HEK293 (cell line): ENCODE data around the gene ITGA3.

Experiments used
- CTCF ChIA-PET: fragments of 350-600 bp; formaldehyde crosslinking; extraction: SDS; loops from one replicate; lab custom pipeline; 2021; ENCODE audit warnings: antibody characterized with exemption; lab: Yijun Ruan, JAX
- POLR2A ChIA-PET: fragments of 300-600 bp; formaldehyde crosslinking; extraction: SDS; loops from one replicate; lab custom pipeline; 2020; ENCODE audit warnings: antibody characterized with exemption, inconsistent platforms; lab: Yijun Ruan, JAX
- H3K27ac ChIP-seq: fragments of 200-500 bp; sonication (Bioruptor generic); 2 replicates; pipeline ENCODE4 v1.5.1; 2014; ENCODE audit warnings: low read depth, low read length, control low read depth, inconsistent platforms; ENCODE audit errors: extremely low read depth
- H3K36me3 ChIP-seq, 2 experiments: fragments of 200-500 bp in 1 of 2; sonication (Bioruptor generic) in 1 of 2; 1 replicate in 1 of 2; 2 replicates in 1 of 2; pipeline ENCODE4 v1.5.1; 2014 to 2017; ENCODE audit warnings: inconsistent platforms in 2 of 2, low read length in 2 of 2; ENCODE audit not compliant: control insufficient read depth in 2 of 2, insufficient read depth in 1 of 2
- H3K4me1 ChIP-seq: fragments of 200-500 bp; sonication (Bioruptor generic); 2 replicates; pipeline ENCODE4 v1.5.1; 2014; ENCODE audit warnings: mild to moderate bottlenecking, low read length, inconsistent platforms; ENCODE audit not compliant: control insufficient read depth, insufficient read depth
- H3K4me3 ChIP-seq: 2 replicates; pipeline ENCODE4 v1.5.1; 2011; ENCODE audit warnings: low read depth, mild to moderate bottlenecking, control low read depth, low read length, moderate library complexity
- H3K9me3 ChIP-seq: fragments of 200-500 bp; sonication (Bioruptor generic); 2 replicates; pipeline ENCODE4 v1.5.1; 2014; ENCODE audit warnings: low read depth, low read length, inconsistent platforms; ENCODE audit not compliant: control insufficient read depth, insufficient read depth
- EGR2 ChIP-seq: fragments of 450-650 bp; formaldehyde crosslinking; IDR thresholded peaks from 2 replicates; pipeline ENCODE4 v1.5.1; 2016; ENCODE audit warnings: low read depth, missing biosample characterization, missing genetic modification characterization
- GLIS1 ChIP-seq: fragments of 450-650 bp; formaldehyde crosslinking; IDR thresholded peaks from 2 replicates; pipeline ENCODE4 v1.5.1; 2016; ENCODE audit warnings: missing biosample characterization, missing genetic modification characterization
- IKZF3 ChIP-seq: fragments of 450-650 bp; IDR thresholded peaks from 2 replicates; pipeline ENCODE4 v1.5.0; 2018; ENCODE audit warnings: missing biosample characterization, mild to moderate bottlenecking, missing genetic modification characterization, moderate library complexity
- KLF17 ChIP-seq: fragments of 450-650 bp; formaldehyde crosslinking; IDR thresholded peaks from 2 replicates; pipeline ENCODE4 v1.5.1; 2016; ENCODE audit warnings: missing biosample characterization, missing genetic modification characterization
- MZF1 ChIP-seq: fragments of 450-650 bp; formaldehyde crosslinking; IDR thresholded peaks from 2 replicates; pipeline ENCODE4 v1.5.1; 2017; ENCODE audit warnings: missing biosample characterization, missing genetic modification characterization, borderline replicate concordance
- WT1 ChIP-seq: fragments of 450-650 bp; formaldehyde crosslinking; IDR thresholded peaks from 2 replicates; pipeline ENCODE4 v1.5.1; 2016; ENCODE audit warnings: missing biosample characterization, missing genetic modification characterization
- ZBTB49 ChIP-seq: fragments of 450-650 bp; formaldehyde crosslinking; IDR thresholded peaks from 2 replicates; pipeline ENCODE4 v1.5.1; 2016; ENCODE audit warnings: missing biosample characterization, missing genetic modification characterization, low read depth
- ZBTB6 ChIP-seq: fragments of 450-650 bp; formaldehyde crosslinking; IDR thresholded peaks from 2 replicates; pipeline ENCODE4 v1.5.1; 2017; ENCODE audit warnings: missing biosample characterization, missing genetic modification characterization
- ZBTB7A ChIP-seq: fragments of 450-650 bp; formaldehyde crosslinking; IDR thresholded peaks from 2 replicates; pipeline ENCODE4 v1.5.1; 2016; ENCODE audit warnings: low read depth, missing biosample characterization, missing genetic modification characterization
- ZFHX2 ChIP-seq: fragments of 450-650 bp; formaldehyde crosslinking; conservative IDR thresholded peaks from 2 replicates; pipeline ENCODE4 v1.5.1; 2016; ENCODE audit warnings: missing biosample characterization, missing genetic modification characterization
- ZIC2 ChIP-seq: fragments of 450-650 bp; formaldehyde crosslinking; IDR thresholded peaks from 2 replicates; pipeline ENCODE4 v1.5.1; 2016; ENCODE audit warnings: missing biosample characterization, missing genetic modification characterization
- ZNF146 ChIP-seq: fragments of 450-650 bp; formaldehyde crosslinking; IDR thresholded peaks from 2 replicates; pipeline ENCODE4 v1.5.1; 2016; ENCODE audit warnings: missing biosample characterization, missing genetic modification characterization
- ZNF501 ChIP-seq: fragments of 450-650 bp; formaldehyde crosslinking; IDR thresholded peaks from 2 replicates; pipeline ENCODE4 v1.5.1; 2016; ENCODE audit warnings: missing biosample characterization, missing genetic modification characterization
- ZNF555 ChIP-seq: fragments of 450-650 bp; formaldehyde crosslinking; conservative IDR thresholded peaks from 2 replicates; pipeline ENCODE4 v1.5.1; 2017; ENCODE audit warnings: missing biosample characterization, mild to moderate bottlenecking, missing genetic modification characterization, inconsistent platforms
- ZNF560 ChIP-seq: fragments of 450-650 bp; formaldehyde crosslinking; IDR thresholded peaks from 2 replicates; pipeline ENCODE4 v1.5.1; 2017; ENCODE audit warnings: missing biosample characterization, missing genetic modification characterization, borderline replicate concordance
- ZNF571 ChIP-seq: fragments of 450-650 bp; formaldehyde crosslinking; IDR thresholded peaks from 2 replicates; pipeline ENCODE4 v1.5.0; 2017; ENCODE audit warnings: missing biosample characterization, missing genetic modification characterization
- ZNF768 ChIP-seq: fragments of 450-650 bp; formaldehyde crosslinking; IDR thresholded peaks from 2 replicates; pipeline ENCODE4 v1.5.1; 2018; ENCODE audit warnings: missing biosample characterization, mild to moderate bottlenecking, missing genetic modification characterization
- ZNF777 ChIP-seq: fragments of 450-650 bp; formaldehyde crosslinking; IDR thresholded peaks from 2 replicates; pipeline ENCODE4 v1.5.1; 2017; ENCODE audit warnings: missing biosample characterization, missing genetic modification characterization, borderline replicate concordance
- ZNF830 ChIP-seq: fragments of 450-650 bp; IDR thresholded peaks from 2 replicates; pipeline ENCODE4 v1.5.0; 2018; ENCODE audit warnings: missing biosample characterization, missing genetic modification characterization, low read depth, mild to moderate bottlenecking, moderate library complexity
- TF ChIP-seq, protein P1 (sequence below): fragments of 450-650 bp; formaldehyde crosslinking; IDR thresholded peaks from 2 replicates; pipeline ENCODE4 v1.5.1; 2016; ENCODE audit warnings: missing biosample characterization, missing genetic modification characterization
- TF ChIP-seq, protein P2 (sequence below): fragments of 450-650 bp; formaldehyde crosslinking; conservative IDR thresholded peaks from 2 replicates; pipeline ENCODE4 v1.5.1; 2016; ENCODE audit warnings: low read depth, missing biosample characterization, missing genetic modification characterization

The ITGA3 gene

GRCh38 chr17:50052241-50052796 is 3.6 kb upstream of the ITGA3 start:
- Histone ChIP-seq H3K27ac (no peak overlapping the region), H3K9me3 (no peaks in the 10 kb centered on the region), H3K36me3 (no peaks in the 10 kb centered on the region), H3K4me1 (peaks cover 18% of the 10 kb centered on the region), H3K4me3 (no peak overlapping the region)
- TF ChIP-seq MZF1 (no peak), ZIC2 (tag by site-specific recombination) (peak; percentile 64), GLIS1 (tag by site-specific recombination) (peak; percentile 89)
- POLR2A ChIA-PET, result no interaction called here
- CTCF ChIA-PET, result interaction anchor here (0.6 to 2.4 kb wide), 8 partner anchors 7 to 54 kb away, joined by 3 to 14 read pairs (median 4); no protein-coding TSS in a partner anchor

DNA sequence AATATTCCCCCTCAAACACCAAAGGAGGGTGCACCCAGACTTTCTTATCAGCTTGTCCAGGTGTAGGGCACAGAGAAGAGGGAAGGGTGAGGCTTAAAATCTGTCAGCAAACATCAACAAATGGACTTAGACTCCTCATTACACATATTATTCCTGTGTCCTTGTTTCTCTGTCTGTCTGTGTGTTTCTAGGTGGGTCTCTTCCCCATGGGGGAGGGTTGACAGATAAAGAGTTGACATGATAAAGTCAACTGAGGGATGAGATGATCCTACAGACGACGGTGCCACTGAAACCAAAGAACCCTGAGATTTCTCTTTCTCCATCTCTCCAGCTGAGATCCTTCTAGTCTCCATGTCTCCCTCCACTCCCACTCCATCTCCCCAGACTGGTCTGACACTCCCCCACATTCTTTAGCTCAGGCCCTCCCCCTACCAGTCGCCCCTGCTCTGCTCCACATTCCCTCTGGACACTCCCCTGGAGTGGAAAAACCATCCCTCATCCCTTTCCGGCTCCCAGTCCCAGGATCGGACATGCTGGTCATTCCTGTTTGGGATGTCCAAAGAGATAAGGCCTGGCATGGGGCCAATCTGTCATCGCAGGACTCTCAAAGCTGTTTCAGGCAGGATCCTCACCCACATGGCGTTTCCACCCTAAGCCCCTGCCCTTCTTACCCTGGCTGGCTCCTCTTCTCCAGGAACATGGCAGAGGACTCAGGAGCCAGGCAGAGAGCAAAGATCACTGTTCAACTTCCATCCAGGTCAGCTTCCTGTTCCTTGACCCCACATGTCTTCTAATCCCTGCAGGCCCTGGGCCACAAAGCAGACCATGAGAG is 2.9 kb upstream of the ITGA3 start:
- CTCF ChIA-PET, result interaction anchor here (0.6 to 6.2 kb wide), 11 partner anchors 8 to 1016 kb away, joined by 3 to 74 read pairs (median 3); no protein-coding TSS in a partner anchor
- H3K27ac ChIP-seq, result no peak overlapping the region
- H3K9me3 ChIP-seq, result no peaks in the 10 kb centered on the region
- H3K4me1 ChIP-seq, result peaks cover 16% of the 10 kb centered on the region
- POLR2A ChIA-PET, result interaction anchor here (0.8 kb wide), 1 partner anchor 309 kb away, joined by 3 read pairs; no protein-coding TSS in a partner anchor
- no peaks in the 10 kb centered on the region for H3K36me3 ChIP-seq
- no peak overlapping the region for H3K4me3 ChIP-seq
- TF ChIP-seq ZNF501 (tag by site-specific recombination) (no peak), WT1 (tag by site-specific recombination) (peak; percentile 81), EGR2 (tag by site-specific recombination) (peak; percentile 66), ZFHX2 (tag by site-specific recombination) (peak; percentile 78), ZBTB49 (no peak), ZNF571 (no peak), ZBTB7A (no peak), ZBTB6 (tag by site-specific recombination) (peak; percentile 46), IKZF3 (tag by site-specific recombination) (peak; percentile 66), KLF17 (tag by site-specific recombination) (0 out of 2 replicates have a peak, but pooled peaks have one; percentile 27), ZNF830 (tag by site-specific recombination) (no peak), ZNF560 (no peak), ZNF555 (no peak), ZNF777 (no peak), ZNF768 (tag by site-specific recombination) (no peak), ZNF146 (tag by site-specific recombination) (no peak)
- TF ChIP-seq, protein P1, sequence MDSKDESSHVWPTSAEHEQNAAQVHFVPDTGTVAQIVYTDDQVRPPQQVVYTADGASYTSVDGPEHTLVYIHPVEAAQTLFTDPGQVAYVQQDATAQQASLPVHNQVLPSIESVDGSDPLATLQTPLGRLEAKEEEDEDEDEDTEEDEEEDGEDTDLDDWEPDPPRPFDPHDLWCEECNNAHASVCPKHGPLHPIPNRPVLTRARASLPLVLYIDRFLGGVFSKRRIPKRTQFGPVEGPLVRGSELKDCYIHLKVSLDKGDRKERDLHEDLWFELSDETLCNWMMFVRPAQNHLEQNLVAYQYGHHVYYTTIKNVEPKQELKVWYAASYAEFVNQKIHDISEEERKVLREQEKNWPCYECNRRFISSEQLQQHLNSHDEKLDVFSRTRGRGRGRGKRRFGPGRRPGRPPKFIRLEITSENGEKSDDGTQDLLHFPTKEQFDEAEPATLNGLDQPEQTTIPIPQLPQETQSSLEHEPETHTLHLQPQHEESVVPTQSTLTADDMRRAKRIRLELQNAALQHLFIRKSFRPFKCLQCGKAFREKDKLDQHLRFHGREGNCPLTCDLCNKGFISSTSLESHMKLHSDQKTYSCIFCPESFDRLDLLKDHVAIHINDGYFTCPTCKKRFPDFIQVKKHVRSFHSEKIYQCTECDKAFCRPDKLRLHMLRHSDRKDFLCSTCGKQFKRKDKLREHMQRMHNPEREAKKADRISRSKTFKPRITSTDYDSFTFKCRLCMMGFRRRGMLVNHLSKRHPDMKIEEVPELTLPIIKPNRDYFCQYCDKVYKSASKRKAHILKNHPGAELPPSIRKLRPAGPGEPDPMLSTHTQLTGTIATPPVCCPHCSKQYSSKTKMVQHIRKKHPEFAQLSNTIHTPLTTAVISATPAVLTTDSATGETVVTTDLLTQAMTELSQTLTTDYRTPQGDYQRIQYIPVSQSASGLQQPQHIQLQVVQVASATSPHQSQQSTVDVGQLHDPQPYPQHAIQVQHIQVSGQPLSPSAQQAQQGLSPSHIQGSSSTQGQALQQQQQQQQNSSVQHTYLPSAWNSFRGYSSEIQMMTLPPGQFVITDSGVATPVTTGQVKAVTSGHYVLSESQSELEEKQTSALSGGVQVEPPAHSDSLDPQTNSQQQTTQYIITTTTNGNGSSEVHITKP (tag by site-specific recombination), result no peak
- TF ChIP-seq, protein P2, sequence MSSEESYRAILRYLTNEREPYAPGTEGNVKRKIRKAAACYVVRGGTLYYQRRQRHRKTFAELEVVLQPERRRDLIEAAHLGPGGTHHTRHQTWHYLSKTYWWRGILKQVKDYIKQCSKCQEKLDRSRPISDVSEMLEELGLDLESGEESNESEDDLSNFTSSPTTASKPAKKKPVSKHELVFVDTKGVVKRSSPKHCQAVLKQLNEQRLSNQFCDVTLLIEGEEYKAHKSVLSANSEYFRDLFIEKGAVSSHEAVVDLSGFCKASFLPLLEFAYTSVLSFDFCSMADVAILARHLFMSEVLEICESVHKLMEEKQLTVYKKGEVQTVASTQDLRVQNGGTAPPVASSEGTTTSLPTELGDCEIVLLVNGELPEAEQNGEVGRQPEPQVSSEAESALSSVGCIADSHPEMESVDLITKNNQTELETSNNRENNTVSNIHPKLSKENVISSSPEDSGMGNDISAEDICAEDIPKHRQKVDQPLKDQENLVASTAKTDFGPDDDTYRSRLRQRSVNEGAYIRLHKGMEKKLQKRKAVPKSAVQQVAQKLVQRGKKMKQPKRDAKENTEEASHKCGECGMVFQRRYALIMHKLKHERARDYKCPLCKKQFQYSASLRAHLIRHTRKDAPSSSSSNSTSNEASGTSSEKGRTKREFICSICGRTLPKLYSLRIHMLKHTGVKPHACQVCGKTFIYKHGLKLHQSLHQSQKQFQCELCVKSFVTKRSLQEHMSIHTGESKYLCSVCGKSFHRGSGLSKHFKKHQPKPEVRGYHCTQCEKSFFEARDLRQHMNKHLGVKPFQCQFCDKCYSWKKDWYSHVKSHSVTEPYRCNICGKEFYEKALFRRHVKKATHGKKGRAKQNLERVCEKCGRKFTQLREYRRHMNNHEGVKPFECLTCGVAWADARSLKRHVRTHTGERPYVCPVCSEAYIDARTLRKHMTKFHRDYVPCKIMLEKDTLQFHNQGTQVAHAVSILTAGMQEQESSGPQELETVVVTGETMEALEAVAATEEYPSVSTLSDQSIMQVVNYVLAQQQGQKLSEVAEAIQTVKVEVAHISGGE, result no peak
